GM21529 (cell line): ENCODE measurements around the gene PNMA8B.
"Not testable (repeated sequence)": the region's sequence is repeated elsewhere in the genome, so short reads cannot be mapped to it uniquely, and the experiment has no call there.

ENCODE experiments used
- ATAC-seq: cut with Tn5 transposase; IDR thresholded peaks from one replicate; pipeline ENCODE4 v1.9.1; 2021; ENCODE audit not compliant: unreplicated experiment

PNMA8B gene

GRCh38 chr19:46514589-46515289 lies 19.1 kb upstream of the PNMA8B start:
- ATAC-seq: no peak

DNA sequence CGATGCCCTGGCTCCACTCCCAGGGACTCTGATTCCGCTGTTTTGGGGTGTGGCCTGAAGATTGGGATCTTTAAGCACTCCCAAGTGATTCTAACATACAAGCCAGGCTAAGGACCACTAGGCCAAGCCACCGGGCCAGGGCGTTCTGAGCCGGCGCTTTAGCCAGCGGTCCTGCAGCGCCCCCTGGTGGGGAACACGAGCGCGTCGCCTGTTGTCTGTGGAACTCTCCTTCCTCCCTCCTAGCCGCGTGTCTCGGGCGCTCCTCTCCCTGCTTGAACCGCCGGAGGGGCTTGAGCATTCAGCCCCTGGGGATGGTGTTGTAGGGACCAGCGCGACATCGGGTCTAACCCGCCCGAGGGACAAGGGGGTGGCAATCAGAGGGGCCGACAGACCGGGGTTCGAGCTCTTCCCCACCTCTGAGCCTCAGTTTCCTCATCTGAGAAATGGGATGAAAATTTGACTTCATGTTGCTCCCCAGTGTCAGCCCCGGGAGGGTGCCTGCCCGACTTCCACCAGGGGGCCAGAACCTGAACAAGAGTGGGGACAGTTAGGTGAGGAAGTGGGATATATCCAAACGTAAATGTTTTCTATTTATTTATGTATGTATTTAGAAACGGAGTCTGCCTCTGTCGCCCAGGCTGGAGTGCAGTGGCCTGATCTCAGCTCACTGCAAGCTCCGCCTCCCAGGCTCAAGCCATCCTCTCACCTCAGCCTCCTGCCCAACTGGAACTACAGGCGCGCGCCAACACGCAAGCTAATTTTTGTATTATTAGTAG lies 18.0 kb upstream of the PNMA8B start:
- ATAC-seq: no peak

DNA sequence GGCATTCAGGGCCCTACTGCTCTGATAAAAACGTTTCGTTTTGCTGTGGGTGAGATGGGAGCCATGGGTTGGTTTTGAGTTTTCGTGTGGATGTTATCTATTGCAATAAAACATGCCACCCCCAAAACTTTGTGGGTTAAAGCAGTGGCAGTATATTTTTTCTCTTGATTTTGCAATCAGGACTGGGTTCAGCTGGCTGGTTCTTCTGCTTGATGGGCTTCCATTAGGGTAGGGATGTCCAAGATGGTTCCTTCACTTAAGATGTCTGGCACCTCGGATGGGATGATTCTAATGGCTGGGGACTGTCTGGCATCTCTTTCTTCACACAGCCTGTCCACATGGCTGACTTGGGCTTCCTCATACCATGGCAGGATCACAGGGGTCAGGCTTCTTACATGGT lies 15.6 kb upstream of the PNMA8B start:
- ATAC-seq: no peak

GRCh38 chr19:46508206-46508605 lies 12.5 kb upstream of the PNMA8B start:
- no peak for ATAC-seq

DNA sequence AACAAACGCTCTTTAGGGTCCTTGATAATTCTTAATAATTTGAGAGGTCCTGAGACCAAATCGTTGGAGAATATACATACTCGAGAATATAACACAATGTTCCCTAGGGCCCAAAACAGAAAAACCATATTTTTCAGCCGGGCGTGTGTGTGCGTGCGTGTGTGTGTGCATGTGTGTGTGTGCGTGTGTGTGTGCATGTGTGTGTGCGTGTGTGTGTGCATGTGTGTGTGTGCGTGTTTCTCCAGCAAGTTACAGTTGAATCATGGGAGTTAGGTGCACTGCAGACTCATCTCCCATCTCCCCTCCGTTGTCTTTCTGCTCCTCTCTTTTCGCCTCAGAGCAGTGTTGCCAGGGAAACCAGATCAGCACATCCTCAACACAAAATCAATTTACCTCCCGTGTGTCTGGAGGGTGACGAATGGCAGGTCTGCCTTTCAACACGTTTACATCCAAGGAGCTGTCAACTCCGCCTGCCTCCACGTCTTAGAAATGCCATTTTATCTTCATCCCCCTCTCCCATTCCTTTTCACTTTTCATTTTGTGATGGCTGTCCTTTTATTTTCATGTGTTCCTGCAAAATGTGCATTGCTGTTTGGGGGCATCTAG lies 8.3 kb upstream of the PNMA8B start:
- ATAC-seq: no peak

DNA sequence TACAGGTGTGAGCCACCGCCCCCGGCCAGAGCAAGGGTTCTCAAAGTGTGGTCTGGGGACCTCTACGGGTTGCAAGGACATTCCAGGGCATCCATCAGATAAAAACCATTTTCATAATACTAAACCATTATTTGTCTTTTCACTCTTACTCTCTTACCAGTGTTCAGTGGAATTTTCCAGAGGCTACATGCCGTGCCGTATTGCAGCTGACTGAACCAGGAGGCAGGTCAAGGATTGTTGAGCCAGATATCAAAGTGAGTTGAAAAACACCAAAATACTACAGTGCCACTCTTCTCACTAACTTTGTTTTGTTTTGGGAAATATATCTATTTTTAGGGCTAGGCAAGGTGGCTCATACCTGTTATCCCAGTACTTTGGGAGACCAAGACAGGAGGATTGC lies 7.2 kb upstream of the PNMA8B start:
- ATAC-seq: no peak

GRCh38 chr19:46499692-46500091 lies 4.0 kb upstream of the PNMA8B start:
- no peak for ATAC-seq

DNA sequence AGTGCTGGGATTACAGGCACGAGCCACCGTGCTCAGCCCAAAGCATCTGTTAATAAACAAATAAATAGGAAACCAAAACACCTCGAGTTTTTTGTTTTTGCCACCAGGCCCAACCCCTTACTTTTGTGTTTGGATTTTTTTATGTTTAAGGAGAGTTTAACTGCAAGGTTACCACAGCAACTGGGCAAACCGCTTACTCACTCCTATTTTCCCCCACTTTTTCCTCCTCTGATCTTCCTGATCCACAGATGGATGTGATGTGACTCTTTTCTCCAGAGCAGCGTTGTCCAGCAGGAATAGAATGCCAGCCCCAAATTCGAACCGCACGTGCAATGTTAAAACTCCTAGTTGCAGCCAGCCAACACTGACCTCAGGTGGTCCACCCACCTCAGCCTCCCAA lies 2.1 kb upstream of the PNMA8B start:
- no peak for ATAC-seq

GRCh38 chr19:46496886-46497285 lies 1.2 kb upstream of the PNMA8B start:
- ATAC-seq: not testable (repeated sequence)

DNA sequence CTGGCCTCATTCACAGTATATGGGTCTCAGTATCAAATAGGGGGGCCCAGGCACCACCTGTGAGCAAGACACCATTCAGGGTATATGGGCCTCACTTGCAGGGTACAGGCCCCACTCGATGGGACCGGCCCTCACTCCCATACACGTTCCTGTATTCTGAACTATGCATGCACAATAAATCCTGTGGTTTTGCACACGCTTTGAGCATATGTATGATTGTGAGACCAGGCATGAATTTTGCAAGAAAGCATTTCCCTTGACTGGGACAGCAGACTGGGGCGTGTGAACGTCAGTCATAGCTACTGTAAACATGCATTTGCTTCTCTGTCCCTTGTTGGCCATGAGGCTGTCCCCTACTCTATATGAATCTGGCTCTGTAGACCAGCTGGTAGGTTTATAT lies 637 bp upstream of the PNMA8B start:
- ATAC-seq: no peak

DNA sequence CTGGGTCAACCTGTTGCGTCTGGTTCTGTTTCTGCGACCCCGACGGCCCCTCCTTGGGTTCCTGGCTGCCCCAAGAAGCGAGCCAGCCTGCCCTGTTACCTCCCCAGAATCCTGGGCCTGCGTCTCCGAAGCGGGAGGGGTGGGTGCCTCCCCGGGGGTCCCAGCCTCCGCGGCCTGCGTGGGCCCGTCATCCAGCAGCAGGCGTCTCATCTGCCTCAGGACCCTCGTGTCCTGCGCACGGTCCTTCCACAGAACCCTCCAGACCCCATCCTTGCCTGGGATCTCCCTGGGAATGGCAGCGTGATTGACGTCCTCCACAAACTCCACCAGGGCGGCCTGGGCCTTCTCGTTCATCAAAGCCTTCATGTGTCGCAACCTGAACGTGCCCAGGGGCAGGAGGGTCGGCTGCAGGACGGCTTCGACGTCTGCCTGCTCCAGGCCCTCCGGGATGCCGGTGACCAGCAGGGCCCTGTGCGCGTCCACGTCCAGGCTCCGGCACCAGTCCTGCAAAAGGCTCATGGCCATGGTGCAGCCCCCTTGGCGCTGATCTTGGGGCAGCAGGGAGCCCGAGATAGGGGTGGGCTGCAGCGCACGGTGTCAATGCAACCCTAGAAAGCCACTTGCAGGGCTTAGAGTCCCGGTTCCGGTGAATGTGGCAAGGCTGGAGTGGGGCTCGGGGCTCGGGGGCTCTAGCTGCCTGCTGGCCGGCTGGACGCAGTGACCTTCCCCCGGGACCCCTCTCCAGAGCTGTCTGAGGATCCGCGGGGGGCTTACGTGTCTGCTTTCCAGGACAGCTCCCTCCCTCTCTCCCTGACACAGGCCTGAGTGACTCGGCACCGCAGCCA lies 504 bp downstream of the PNMA8B start:
- no peak for ATAC-seq

GRCh38 chr19:46494146-46494940 lies 1.3 kb downstream of the PNMA8B start:
- ATAC-seq: no peak

DNA sequence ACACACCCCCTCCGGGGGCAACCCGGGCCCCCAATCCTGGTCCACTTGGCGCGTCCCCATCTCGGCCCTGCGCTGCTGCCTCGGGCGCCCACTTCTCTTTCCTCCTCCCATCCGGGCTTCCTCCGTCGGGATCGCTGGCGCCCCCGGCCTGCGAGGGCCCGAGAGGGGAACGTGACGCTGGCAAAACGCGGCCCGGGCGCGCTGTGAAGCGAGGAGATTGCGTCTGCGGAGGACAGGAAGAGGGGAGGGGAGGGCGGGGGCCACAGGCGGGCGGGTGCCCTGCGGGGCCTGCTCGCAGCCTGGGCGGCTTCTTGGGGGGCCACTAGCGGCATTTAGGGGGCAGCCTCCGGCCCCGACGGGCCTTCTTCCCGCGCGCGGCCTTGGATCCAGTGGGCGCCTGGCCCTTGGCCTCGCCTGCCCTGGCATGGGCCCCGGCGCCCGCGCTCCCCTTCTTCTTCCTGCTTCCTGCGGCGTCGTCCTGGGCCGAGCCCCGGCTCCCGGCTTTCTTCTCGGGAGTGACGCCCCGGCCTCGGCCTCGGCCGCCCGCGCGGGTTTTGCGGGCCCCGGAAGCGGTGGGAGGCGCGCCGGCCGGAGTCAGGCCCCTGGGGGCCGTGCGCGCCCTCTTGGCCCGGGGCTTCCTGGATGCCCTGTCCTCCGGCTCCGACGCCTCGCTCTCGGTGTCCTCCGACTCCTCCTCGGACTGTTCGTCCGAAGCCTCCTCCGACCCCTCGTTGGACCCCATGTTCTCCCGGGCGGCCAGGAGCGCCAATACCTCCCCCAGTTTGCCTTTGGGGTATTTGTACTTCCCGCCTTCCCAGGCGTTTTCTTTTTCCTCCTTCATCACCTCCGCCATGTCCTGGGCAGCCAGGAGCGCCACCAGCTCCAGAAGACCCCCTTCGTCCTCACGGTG lies 2.2 kb downstream of the PNMA8B start:
- ATAC-seq: no peak

- no peak for ATAC-seq
These were observed 2.8 kb downstream of the PNMA8B start for GRCh38 chr19:46492841-46493235.

GRCh38 chr19:46491975-46492682 lies 3.5 kb downstream of the PNMA8B start:
- ATAC-seq: no peak

GRCh38 chr19:46490774-46491173 lies 4.9 kb downstream of the PNMA8B start:
- ATAC-seq: no peak

DNA sequence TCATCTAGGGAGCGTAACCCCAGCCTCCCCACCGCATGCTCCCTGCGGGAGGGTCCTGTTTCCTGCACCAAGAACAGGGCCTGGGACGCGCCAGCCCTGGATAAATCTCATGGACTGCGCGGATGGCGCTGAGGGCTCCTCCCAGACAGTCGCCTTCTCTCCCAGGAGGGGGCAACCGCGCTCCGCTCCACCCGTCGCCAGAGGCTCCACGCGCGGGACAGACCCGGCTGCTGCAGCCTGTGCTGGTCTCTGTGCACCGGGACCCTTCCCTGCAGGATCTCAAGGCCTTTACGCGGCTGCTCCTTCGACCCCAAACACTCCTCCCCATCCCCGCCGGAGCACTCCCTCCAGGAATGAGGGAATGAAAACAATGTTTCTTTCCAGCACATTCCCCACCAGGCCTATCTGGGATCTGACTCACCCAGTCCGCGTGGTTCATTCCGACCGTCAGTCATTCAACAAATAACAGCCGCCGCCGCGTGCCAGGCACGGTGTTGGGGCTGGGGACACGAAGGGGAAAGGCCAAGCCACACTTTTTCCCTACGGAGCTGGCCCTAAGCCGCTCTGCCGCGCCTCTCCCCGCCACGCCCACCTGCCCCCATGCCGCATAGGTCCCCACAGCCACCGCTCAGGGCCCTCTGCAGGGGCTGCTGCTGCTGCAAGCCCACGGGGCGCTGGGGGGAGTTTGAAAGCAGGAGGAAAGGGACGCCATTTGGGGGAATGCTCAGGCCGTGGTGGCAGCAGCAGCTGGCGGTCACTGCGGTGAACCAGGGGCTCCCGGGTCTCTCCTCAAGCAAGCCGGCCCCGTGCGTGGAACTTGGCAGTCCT lies 6.0 kb downstream of the PNMA8B start:
- no peak for ATAC-seq

DNA sequence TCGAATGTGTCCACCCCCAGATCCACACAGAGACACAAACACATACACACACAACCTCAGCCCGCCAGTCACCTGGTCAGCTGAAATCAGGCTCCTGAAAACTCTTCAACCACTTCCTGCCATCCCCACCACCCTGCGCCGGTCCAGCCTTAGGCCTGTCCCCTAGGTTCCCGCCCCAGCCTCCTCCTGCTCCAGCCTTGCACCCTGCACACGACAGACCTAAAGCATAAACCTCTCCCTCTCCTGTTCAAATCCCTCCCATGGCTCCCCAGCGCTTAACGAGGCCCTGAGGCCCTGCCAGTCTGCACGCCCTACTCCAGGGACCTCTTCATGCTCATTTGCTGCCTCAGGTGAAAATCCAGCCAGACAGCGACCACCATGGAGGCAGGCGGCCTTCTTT lies 7.1 kb downstream of the PNMA8B start:
- no peak for ATAC-seq
